ENCODE measurements around the gene MIPOL1.
"Not testable (repeated sequence)": the region's sequence is repeated elsewhere in the genome, so short reads cannot be mapped to it uniquely, and the experiment has no call there.

The MIPOL1 gene

DNA sequence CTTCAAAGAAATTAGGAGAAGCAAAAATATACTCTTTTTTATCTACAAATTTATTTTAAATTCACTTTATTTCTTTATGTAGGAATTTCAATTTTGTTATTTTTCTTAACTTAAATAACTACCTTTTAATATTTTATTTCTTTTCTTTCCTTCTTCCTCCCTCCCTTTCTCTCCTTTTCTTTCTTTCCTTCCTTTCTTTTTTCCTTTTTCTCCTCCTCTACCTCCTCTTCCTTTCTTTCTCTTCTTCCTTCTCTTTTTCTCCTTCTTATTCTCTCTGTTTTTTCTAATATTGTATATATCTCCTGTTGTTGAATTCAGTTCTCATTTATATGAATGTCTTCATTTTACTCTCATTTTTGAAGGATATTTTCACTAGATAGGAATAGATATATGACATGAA, 127.6 kb downstream of the MIPOL1 start:
- Histone ChIP-seq H3K9me3 (ENCODE audit: control insufficient read depth, low read length) (no peaks in the 10 kb centered on the region), H3K36me3 (ENCODE audit: control insufficient read depth, insufficient read depth, low read length) (no peaks in the 10 kb centered on the region), H3K27me3 (replicated peaks; ENCODE audit: control insufficient read depth, insufficient read depth, low read length, poor library complexity, severe bottlenecking) (no peaks in the 10 kb centered on the region), H3K4me1 (ENCODE audit: control insufficient read depth, insufficient read depth, low read length, poor library complexity, severe bottlenecking) (no peaks in the 10 kb centered on the region), H3K4me3 (ENCODE audit: insufficient read depth, low read depth, low read length, poor library complexity, severe bottlenecking) (no peak overlapping the region), H3K27ac (ENCODE audit: insufficient read depth, low read length, poor library complexity, severe bottlenecking) (no peak overlapping the region)
- no peak for DNase-seq

GRCh38 chr14:37326434-37326833, 128.7 kb downstream of the MIPOL1 start:
- H3K4me1 ChIP-seq (ENCODE audit: control insufficient read depth, insufficient read depth, low read length, poor library complexity, severe bottlenecking): no peaks in the 10 kb centered on the region
- no peaks in the 10 kb centered on the region for H3K9me3 ChIP-seq (ENCODE audit: control insufficient read depth, low read length)
- H3K4me3 ChIP-seq (ENCODE audit: insufficient read depth, low read depth, low read length, poor library complexity, severe bottlenecking): no peak overlapping the region
- DNase-seq: no peak
- no peak overlapping the region for H3K27ac ChIP-seq (ENCODE audit: insufficient read depth, low read length, poor library complexity, severe bottlenecking)
- H3K27me3 ChIP-seq (replicated peaks; ENCODE audit: control insufficient read depth, insufficient read depth, low read length, poor library complexity, severe bottlenecking): no peaks in the 10 kb centered on the region
- no peaks in the 10 kb centered on the region for H3K36me3 ChIP-seq (ENCODE audit: control insufficient read depth, insufficient read depth, low read length)

DNA sequence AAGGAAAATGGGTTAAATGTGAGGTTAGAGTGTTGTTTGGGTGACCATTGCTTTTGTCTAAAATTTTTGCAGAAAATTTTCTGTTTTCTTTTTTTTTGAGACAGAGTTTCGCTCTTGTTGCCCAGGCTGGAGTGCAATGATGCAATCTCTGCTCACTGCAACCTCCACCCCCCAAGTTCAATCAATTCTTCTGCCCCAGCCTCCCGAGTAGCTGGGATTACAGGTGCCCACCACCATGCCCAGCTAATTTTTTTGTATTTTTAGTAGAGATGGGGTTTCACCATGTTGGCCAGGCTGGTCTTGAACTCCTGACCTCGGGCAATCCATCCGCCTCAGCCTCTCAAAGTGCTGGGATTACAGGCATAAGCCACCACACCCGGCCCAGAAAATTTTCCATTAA, 130.2 kb downstream of the MIPOL1 start:
- not testable (repeated sequence) for H3K36me3 ChIP-seq (ENCODE audit: control insufficient read depth, insufficient read depth, low read length); H3K9me3 ChIP-seq (ENCODE audit: control insufficient read depth, low read length); H3K27me3 ChIP-seq (replicated peaks; ENCODE audit: control insufficient read depth, insufficient read depth, low read length, poor library complexity, severe bottlenecking); H3K4me1 ChIP-seq (ENCODE audit: control insufficient read depth, insufficient read depth, low read length, poor library complexity, severe bottlenecking); DNase-seq; H3K27ac ChIP-seq (ENCODE audit: insufficient read depth, low read length, poor library complexity, severe bottlenecking); H3K4me3 ChIP-seq (ENCODE audit: insufficient read depth, low read depth, low read length, poor library complexity, severe bottlenecking)

DNA sequence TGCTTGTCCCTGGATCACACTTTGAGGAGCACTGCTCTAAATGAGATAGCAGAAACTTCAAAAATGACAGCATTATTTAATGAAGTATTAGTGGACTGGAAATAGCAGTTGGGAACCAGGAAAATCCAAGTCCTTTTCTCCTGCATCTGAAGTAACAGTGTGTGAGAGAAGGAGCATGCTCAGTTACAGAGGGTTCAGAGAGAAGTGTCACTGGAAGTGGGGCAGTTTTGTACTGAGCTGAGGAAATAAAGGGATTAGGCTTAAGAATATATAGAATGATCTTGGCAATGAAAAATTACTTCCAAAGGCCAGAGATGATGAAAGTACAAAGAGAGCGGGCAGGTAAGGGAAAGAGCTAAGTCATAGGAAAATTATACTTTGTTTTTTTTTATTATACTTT, 130.9 kb downstream of the MIPOL1 start:
- Histone ChIP-seq H3K27me3 (replicated peaks; ENCODE audit: control insufficient read depth, insufficient read depth, low read length, poor library complexity, severe bottlenecking) (no peaks in the 10 kb centered on the region), H3K4me3 (ENCODE audit: insufficient read depth, low read depth, low read length, poor library complexity, severe bottlenecking) (no peak overlapping the region), H3K36me3 (ENCODE audit: control insufficient read depth, insufficient read depth, low read length) (no peaks in the 10 kb centered on the region), H3K4me1 (ENCODE audit: control insufficient read depth, insufficient read depth, low read length, poor library complexity, severe bottlenecking) (no peaks in the 10 kb centered on the region), H3K9me3 (ENCODE audit: control insufficient read depth, low read length) (no peaks in the 10 kb centered on the region), H3K27ac (ENCODE audit: insufficient read depth, low read length, poor library complexity, severe bottlenecking) (no peak overlapping the region)
- DNase-seq: no peak

GRCh38 chr14:37329189-37330001, 131.7 kb downstream of the MIPOL1 start:
- H3K9me3 ChIP-seq (ENCODE audit: control insufficient read depth, low read length): no peaks in the 10 kb centered on the region
- H3K4me3 ChIP-seq (ENCODE audit: insufficient read depth, low read depth, low read length, poor library complexity, severe bottlenecking): no peak overlapping the region
- no peak overlapping the region for H3K27ac ChIP-seq (ENCODE audit: insufficient read depth, low read length, poor library complexity, severe bottlenecking)
- H3K4me1 ChIP-seq (ENCODE audit: control insufficient read depth, insufficient read depth, low read length, poor library complexity, severe bottlenecking): no peaks in the 10 kb centered on the region
- H3K36me3 ChIP-seq (ENCODE audit: control insufficient read depth, insufficient read depth, low read length): no peaks in the 10 kb centered on the region
- H3K27me3 ChIP-seq (replicated peaks; ENCODE audit: control insufficient read depth, insufficient read depth, low read length, poor library complexity, severe bottlenecking): no peaks in the 10 kb centered on the region
- no peak for DNase-seq

DNA sequence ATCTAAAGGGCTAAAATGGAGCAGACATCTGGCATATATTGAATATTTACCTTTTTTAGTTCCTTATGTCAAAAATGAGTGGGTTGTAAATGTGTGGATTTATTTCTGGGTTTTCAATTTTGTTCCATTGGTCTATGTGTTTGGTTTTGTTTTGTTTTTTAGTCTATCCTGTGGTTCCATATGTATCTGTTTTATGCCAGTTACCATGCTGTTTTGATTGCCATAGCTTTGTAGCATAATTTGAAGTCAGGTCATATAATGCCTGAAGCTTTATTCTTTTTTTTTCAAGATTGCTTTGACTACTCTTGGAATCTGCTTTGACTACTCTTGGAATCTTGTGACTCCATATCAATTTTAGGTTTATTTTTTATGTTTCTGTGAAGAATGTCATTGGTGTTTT, 133.2 kb downstream of the MIPOL1 start:
- H3K4me3 ChIP-seq (ENCODE audit: insufficient read depth, low read depth, low read length, poor library complexity, severe bottlenecking): no peak overlapping the region
- no peaks in the 10 kb centered on the region for H3K4me1 ChIP-seq (ENCODE audit: control insufficient read depth, insufficient read depth, low read length, poor library complexity, severe bottlenecking)
- H3K27ac ChIP-seq (ENCODE audit: insufficient read depth, low read length, poor library complexity, severe bottlenecking): no peak overlapping the region
- no peaks in the 10 kb centered on the region for H3K9me3 ChIP-seq (ENCODE audit: control insufficient read depth, low read length)
- H3K36me3 ChIP-seq (ENCODE audit: control insufficient read depth, insufficient read depth, low read length): no peaks in the 10 kb centered on the region
- no peak for DNase-seq
- no peaks in the 10 kb centered on the region for H3K27me3 ChIP-seq (replicated peaks; ENCODE audit: control insufficient read depth, insufficient read depth, low read length, poor library complexity, severe bottlenecking)

DNA sequence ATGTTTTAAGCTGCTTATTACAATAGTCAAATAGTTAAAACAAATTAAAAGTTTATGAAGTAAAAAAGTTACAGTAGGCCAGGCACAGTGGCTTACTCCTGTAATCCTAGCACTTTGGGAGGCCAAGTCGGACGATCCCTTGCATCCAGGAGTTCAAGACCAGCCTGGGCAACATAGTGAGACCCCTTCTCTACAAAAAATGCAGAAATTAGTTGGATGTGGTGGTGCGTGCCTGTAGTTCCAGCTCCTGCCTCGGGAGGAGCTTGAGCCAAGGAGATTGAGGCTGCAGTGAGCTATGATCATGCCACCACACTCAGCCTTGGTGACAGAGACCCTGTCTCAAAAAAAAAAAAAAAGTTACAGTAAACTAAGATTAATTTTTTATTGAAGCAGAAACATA, 142.6 kb downstream of the MIPOL1 start:
- Histone ChIP-seq H3K27me3 (replicated peaks; ENCODE audit: control insufficient read depth, insufficient read depth, low read length, poor library complexity, severe bottlenecking) (no peaks in the 10 kb centered on the region), H3K4me1 (ENCODE audit: control insufficient read depth, insufficient read depth, low read length, poor library complexity, severe bottlenecking) (no peaks in the 10 kb centered on the region), H3K36me3 (ENCODE audit: control insufficient read depth, insufficient read depth, low read length) (no peaks in the 10 kb centered on the region), H3K4me3 (ENCODE audit: insufficient read depth, low read depth, low read length, poor library complexity, severe bottlenecking) (no peak overlapping the region), H3K27ac (ENCODE audit: insufficient read depth, low read length, poor library complexity, severe bottlenecking) (no peak overlapping the region), H3K9me3 (ENCODE audit: control insufficient read depth, low read length) (no peaks in the 10 kb centered on the region)
- DNase-seq: no peak

DNA sequence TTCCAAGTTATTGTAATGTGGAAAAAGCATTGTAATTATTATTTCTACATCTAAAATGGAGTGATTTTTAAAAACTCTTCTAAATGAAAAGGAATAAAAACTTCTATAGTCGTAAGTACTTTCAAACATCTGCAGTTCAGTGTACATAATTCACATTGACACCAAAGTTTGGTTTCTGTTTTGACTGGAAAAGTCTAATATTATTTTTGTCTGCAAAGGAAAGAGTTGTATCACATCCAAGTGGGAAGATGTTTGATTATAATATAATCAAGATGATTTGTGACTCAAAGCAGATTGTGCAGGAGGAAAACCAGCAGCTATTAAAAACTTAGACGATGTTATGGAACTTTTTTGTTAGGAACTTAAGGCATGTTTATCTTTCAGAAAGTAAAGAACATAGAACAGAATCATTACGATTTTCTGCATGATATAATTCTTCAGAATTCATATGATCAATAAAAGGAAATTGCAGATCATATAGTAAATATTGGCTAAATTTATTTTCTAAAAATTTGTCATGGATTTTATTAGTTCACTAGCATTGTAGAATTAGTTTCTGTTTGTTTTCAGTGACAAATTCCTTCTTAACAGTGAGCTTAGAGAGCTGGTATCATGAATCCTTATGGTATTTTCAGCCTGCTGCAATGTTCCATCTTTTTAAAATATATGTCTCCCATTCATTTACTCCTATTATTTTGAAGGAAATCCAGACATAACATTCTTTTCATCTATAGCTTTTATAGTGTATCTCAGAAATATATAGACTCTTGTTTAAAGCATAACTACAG, 145.8 kb downstream of the MIPOL1 start:
- H3K27me3 ChIP-seq (replicated peaks; ENCODE audit: control insufficient read depth, insufficient read depth, low read length, poor library complexity, severe bottlenecking): no peaks in the 10 kb centered on the region
- H3K4me1 ChIP-seq (ENCODE audit: control insufficient read depth, insufficient read depth, low read length, poor library complexity, severe bottlenecking): no peaks in the 10 kb centered on the region
- no peak overlapping the region for H3K27ac ChIP-seq (ENCODE audit: insufficient read depth, low read length, poor library complexity, severe bottlenecking)
- no peak overlapping the region for H3K4me3 ChIP-seq (ENCODE audit: insufficient read depth, low read depth, low read length, poor library complexity, severe bottlenecking)
- no peaks in the 10 kb centered on the region for H3K36me3 ChIP-seq (ENCODE audit: control insufficient read depth, insufficient read depth, low read length)
- H3K9me3 ChIP-seq (ENCODE audit: control insufficient read depth, low read length): no peaks in the 10 kb centered on the region
- no peak for DNase-seq

GRCh38 chr14:37363661-37364060, 165.9 kb downstream of the MIPOL1 start:
- DNase-seq: no peak
- Histone ChIP-seq H3K27ac (ENCODE audit: insufficient read depth, low read length, poor library complexity, severe bottlenecking) (no peak overlapping the region), H3K36me3 (ENCODE audit: control insufficient read depth, insufficient read depth, low read length) (no peaks in the 10 kb centered on the region), H3K4me3 (ENCODE audit: insufficient read depth, low read depth, low read length, poor library complexity, severe bottlenecking) (no peak overlapping the region), H3K9me3 (ENCODE audit: control insufficient read depth, low read length) (no peaks in the 10 kb centered on the region), H3K27me3 (replicated peaks; ENCODE audit: control insufficient read depth, insufficient read depth, low read length, poor library complexity, severe bottlenecking) (no peaks in the 10 kb centered on the region), H3K4me1 (ENCODE audit: control insufficient read depth, insufficient read depth, low read length, poor library complexity, severe bottlenecking) (no peaks in the 10 kb centered on the region)

- H3K4me3 ChIP-seq (ENCODE audit: insufficient read depth, low read depth, low read length, poor library complexity, severe bottlenecking): no peak overlapping the region
- DNase-seq: no peak
- no peaks in the 10 kb centered on the region for H3K4me1 ChIP-seq (ENCODE audit: control insufficient read depth, insufficient read depth, low read length, poor library complexity, severe bottlenecking)
- no peaks in the 10 kb centered on the region for H3K36me3 ChIP-seq (ENCODE audit: control insufficient read depth, insufficient read depth, low read length)
- no peak overlapping the region for H3K27ac ChIP-seq (ENCODE audit: insufficient read depth, low read length, poor library complexity, severe bottlenecking)
- no peaks in the 10 kb centered on the region for H3K9me3 ChIP-seq (ENCODE audit: control insufficient read depth, low read length)
- no peaks in the 10 kb centered on the region for H3K27me3 ChIP-seq (replicated peaks; ENCODE audit: control insufficient read depth, insufficient read depth, low read length, poor library complexity, severe bottlenecking)
Measured at GRCh38 chr14:37369425-37369824, 171.7 kb downstream of the MIPOL1 start.
